Smooth muscle cell (in vitro differentiated cells): ENCODE measurements around the gene ERBB4. TPM values are rescaled to one million over a fixed set of nuclear protein-coding genes. Genes with fewer than 3 reads are reported as not detected.

ENCODE experiments used
- DNase-seq: peaks from one replicate; lab custom pipeline; 2025; ENCODE audit not compliant: unreplicated experiment; lab: John Stamatoyannopoulos, UW
- H2AFZ ChIP-seq: fragments of 200-600 bp; sonication (generic); 2 replicates; pipeline ENCODE4 v1.6.0; 2016; ENCODE audit warnings: antibody characterized with exemption, low read depth, mild to moderate bottlenecking
- H3F3A ChIP-seq: fragments of 200-600 bp; sonication (generic); 2 replicates; pipeline ENCODE4 v1.6.0; 2017; ENCODE audit warnings: antibody characterized with exemption, low read depth
- H3K27ac ChIP-seq: fragments of 200-600 bp; sonication (generic); 2 replicates; pipeline ENCODE4 v1.5.1; 2016; ENCODE audit warnings: low read depth, mild to moderate bottlenecking
- H3K27me3 ChIP-seq: fragments of 200-600 bp; sonication (generic); 2 replicates; pipeline ENCODE4 v1.6.1; 2016; ENCODE audit warnings: low read depth, mild to moderate bottlenecking
- H3K36me3 ChIP-seq: fragments of 200-600 bp; sonication (generic); 2 replicates; pipeline ENCODE4 v1.5.1; 2016; ENCODE audit warnings: low read depth
- H3K4me1 ChIP-seq: fragments of 200-600 bp; sonication (generic); 2 replicates; pipeline ENCODE4 v1.5.1; 2016; ENCODE audit warnings: low read depth
- H3K4me2 ChIP-seq: fragments of 200-600 bp; sonication (generic); 2 replicates; pipeline ENCODE4 v1.6.0; 2016; ENCODE audit warnings: mild to moderate bottlenecking
- H3K4me3 ChIP-seq: fragments of 200-600 bp; sonication (generic); 2 replicates; pipeline ENCODE4 v1.5.1; 2016; ENCODE audit warnings: mild to moderate bottlenecking
- H3K79me2 ChIP-seq: fragments of 200-600 bp; sonication (generic); 2 replicates; pipeline ENCODE4 v1.6.0; 2016; ENCODE audit warnings: low read depth, mild to moderate bottlenecking
- H3K9ac ChIP-seq: fragments of 200-600 bp; sonication (generic); 2 replicates; pipeline ENCODE4 v1.6.0; 2016; ENCODE audit warnings: low read depth
- H3K9me3 ChIP-seq: fragments of 200-600 bp; sonication (generic); replicated peaks from 2 replicates; pipeline ENCODE4 v1.5.1; 2016; ENCODE audit warnings: low read depth
- H4K20me1 ChIP-seq: fragments of 200-600 bp; sonication (generic); 2 replicates; pipeline ENCODE4 v1.6.0; 2016; ENCODE audit warnings: low read depth
- CTCF ChIP-seq: fragments of 200-600 bp; sonication (generic); IDR thresholded peaks from 2 replicates; pipeline ENCODE4 v1.5.1; 2017; ENCODE audit warnings: borderline replicate concordance, mild to moderate bottlenecking, antibody characterized with exemption; ENCODE audit not compliant: insufficient read depth, poor library complexity, severe bottlenecking
- WGBS: methylation state at CpG from one replicate; pipeline ENCODE4 v1.1.7; 2016; ENCODE audit warnings: low lambda C conversion rate; 5-methylcytosine and 5-hydroxymethylcytosine counted together
- polyA plus RNA-seq: library from polyadenylated mRNA; unstranded; fragments of >200 nt; fragmentation: Nextera tagmentation; extraction: Ambion mirVana; gene quantifications from 2 replicates; pipeline ENCODE4 v1.2.1, GENCODE V29; 2016
- total RNA-seq: library from RNA; depleted of rRNA; stranded (reverse); fragments of >200 nt; gene quantifications from 2 replicates; pipeline ENCODE4 v1.2.3, GENCODE V29; 2014

Gene ERBB4
- total and polyA plus RNA-seq, 2 experiments from 2014 or later, result 0.67 TPM; not detected in 1

GRCh38 chr2:212295571-212295970 is 243.0 kb downstream of the ERBB4 start:
- DNase-seq, result no peak
- H3K4me3 ChIP-seq, result no peak overlapping the region
- H3K9ac ChIP-seq, result no peak overlapping the region
- 83% methylated on average over 3 of the region's 3 CpGs for WGBS
- no peak for TF ChIP-seq CTCF
- H3K79me2 ChIP-seq, result no peaks in the 10 kb centered on the region
- H3K27me3 ChIP-seq, result no peaks in the 10 kb centered on the region
- H3K9me3 ChIP-seq, result no peaks in the 10 kb centered on the region
- no peaks in the 10 kb centered on the region for H3F3A ChIP-seq
- H2AFZ ChIP-seq, result no peak overlapping the region
- H3K36me3 ChIP-seq, result no peaks in the 10 kb centered on the region
- H3K4me2 ChIP-seq, result no peak overlapping the region
- no peaks in the 10 kb centered on the region for H4K20me1 ChIP-seq
- H3K4me1 ChIP-seq, result no peaks in the 10 kb centered on the region
- no peak overlapping the region for H3K27ac ChIP-seq

- H3K9ac ChIP-seq, result no peak overlapping the region
- no peaks in the 10 kb centered on the region for H3K4me1 ChIP-seq
- H3K9me3 ChIP-seq, result no peaks in the 10 kb centered on the region
- no peaks in the 10 kb centered on the region for H3F3A ChIP-seq
- H3K4me2 ChIP-seq, result no peak overlapping the region
- 81% methylated on average over 2 of the region's 2 CpGs for WGBS
- H4K20me1 ChIP-seq, result no peaks in the 10 kb centered on the region
- H3K36me3 ChIP-seq, result no peaks in the 10 kb centered on the region
- H3K27ac ChIP-seq, result no peak overlapping the region
- no peaks in the 10 kb centered on the region for H3K79me2 ChIP-seq
- no peak overlapping the region for H3K4me3 ChIP-seq
- no peak for DNase-seq
- TF ChIP-seq CTCF, result no peak
- no peaks in the 10 kb centered on the region for H3K27me3 ChIP-seq
- no peak overlapping the region for H2AFZ ChIP-seq
Measured at GRCh38 chr2:212294816-212295215, 243.8 kb downstream of the ERBB4 start.

GRCh38 chr2:212289301-212289700 is 249.3 kb downstream of the ERBB4 start:
- Histone ChIP-seq H3F3A (no peaks in the 10 kb centered on the region), H3K79me2 (no peaks in the 10 kb centered on the region), H3K36me3 (no peaks in the 10 kb centered on the region), H3K27ac (no peak overlapping the region), H3K9me3 (no peaks in the 10 kb centered on the region), H3K4me1 (peaks cover 4% of the 10 kb centered on the region), H2AFZ (no peak overlapping the region), H3K4me2 (no peak overlapping the region), H3K4me3 (no peak overlapping the region), H3K9ac (no peak overlapping the region), H3K27me3 (no peaks in the 10 kb centered on the region), H4K20me1 (no peaks in the 10 kb centered on the region)
- DNase-seq, result no peak
- TF ChIP-seq CTCF, result no peak

- Histone ChIP-seq H3K27ac (no peak overlapping the region), H3K79me2 (no peaks in the 10 kb centered on the region), H4K20me1 (no peaks in the 10 kb centered on the region), H3K4me1 (peaks cover 11% of the 10 kb centered on the region), H3K9ac (no peak overlapping the region), H3K27me3 (no peaks in the 10 kb centered on the region), H3K4me3 (no peak overlapping the region), H2AFZ (no peak overlapping the region), H3K36me3 (no peaks in the 10 kb centered on the region), H3F3A (no peaks in the 10 kb centered on the region), H3K9me3 (no peaks in the 10 kb centered on the region), H3K4me2 (no peak overlapping the region)
- DNase-seq, result no peak
- WGBS, result 83% methylated on average over 8 of the region's 8 CpGs
- TF ChIP-seq CTCF, result no peak
Measured at GRCh38 chr2:212288308-212288707, 250.3 kb downstream of the ERBB4 start.
